ENCODE data around the gene MAP3K14. TPM values are rescaled to one million over a fixed set of nuclear protein-coding genes. Genes with fewer than 3 reads are reported as not detected.

Gene MAP3K14
- 64.4 and 64.7 TPM in 2 replicates for total RNA-seq

DNA sequence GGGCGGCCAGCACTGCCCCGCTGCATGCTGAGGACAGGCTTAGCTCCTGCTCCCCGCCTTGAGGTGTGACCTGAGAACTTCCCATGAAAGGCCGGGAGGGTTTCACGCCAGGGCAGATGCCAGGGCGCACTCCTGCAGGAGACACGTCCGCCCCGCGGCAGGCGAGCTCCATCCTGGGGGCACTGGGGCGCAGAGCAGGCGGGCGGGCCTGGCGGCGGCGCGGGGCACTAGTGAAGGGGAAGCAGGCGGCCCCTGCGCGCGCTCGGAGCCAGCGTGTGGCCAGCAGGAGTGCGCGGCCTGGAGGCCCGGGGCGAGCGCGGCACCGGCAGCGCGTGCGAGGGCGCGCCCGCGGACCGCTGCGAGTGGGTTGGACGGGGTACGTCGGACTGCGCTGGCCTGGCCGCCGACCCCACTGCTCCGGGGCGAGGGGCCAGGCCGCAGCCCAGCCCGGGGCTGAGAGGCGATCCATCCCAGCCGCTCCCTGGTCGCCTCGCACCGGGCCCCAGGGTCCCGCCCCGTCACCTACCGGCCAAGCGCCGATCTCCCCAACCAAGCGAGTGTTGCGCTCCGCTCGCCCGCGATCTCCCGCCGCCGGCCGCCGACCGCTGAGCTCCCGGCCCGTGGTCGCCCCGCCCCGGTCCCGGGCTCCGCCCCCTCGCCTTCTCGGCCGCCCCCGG, at the start of gene MAP3K14:
MAP3K14 (minus strand) TSS at position 587 of the 677 bp plus-strand sequence. CDS start 26,275 bp downstream, outside the sequence.
- Mint-ChIP-seq H3K27me3 (ENCODE audit: insufficient read depth) (no peaks in the 10 kb centered on the region), H3K36me3 (ENCODE audit: low read depth) (peaks cover 33% of the 10 kb centered on the region)

GRCh38 chr17:45366049-45366448, 49.2 kb upstream of the MAP3K14 start:
- Mint-ChIP-seq H3K9me3 (peaks cover 11% of the 10 kb centered on the region), H3K4me1 (ENCODE audit: low read depth) (peaks cover 5% of the 10 kb centered on the region), H3K27me3 (ENCODE audit: insufficient read depth) (peaks cover 24% of the 10 kb centered on the region), H3K36me3 (ENCODE audit: low read depth) (no peaks in the 10 kb centered on the region), H3K4me3 (no peak overlapping the region), H3K27ac (no peak overlapping the region)
- intact Hi-C loops (cut with micrococcal nuclease) = no loop called here
- no peak for DNase-seq (ENCODE audit: low spot score)

More for the DNA sequence above, at the start of gene MAP3K14:
- Mint-ChIP-seq H3K9me3 (no peaks in the 10 kb centered on the region), H3K4me1 (ENCODE audit: low read depth) (peaks cover 80% of the 10 kb centered on the region), H3K27ac (peak within 1 kb of the TSS; percentile 99), H3K4me3 (peak within 1 kb of the TSS; percentile 95)
- intact Hi-C loops (cut with micrococcal nuclease) = loop anchor here (1.0 to 5.0 kb wide), 12 partner anchors 9 to 876 kb away; partner anchors contain the start of genes DCAKD, HEXIM1, HEXIM2 and KANSL1
- peak; percentile 57 for DNase-seq (ENCODE audit: low spot score)

GRCh38 chr17:45364531-45365390, 47.9 kb upstream of the MAP3K14 start:
- H3K4me1 Mint-ChIP-seq (ENCODE audit: low read depth) = no peaks in the 10 kb centered on the region
- no peaks in the 10 kb centered on the region for H3K36me3 Mint-ChIP-seq (ENCODE audit: low read depth)
- peaks cover 11% of the 10 kb centered on the region for H3K9me3 Mint-ChIP-seq
- no peak for DNase-seq (ENCODE audit: low spot score)
- H3K27ac Mint-ChIP-seq = no peak overlapping the region
- intact Hi-C loops (cut with micrococcal nuclease) = no loop called here
- peaks cover 23% of the 10 kb centered on the region for H3K27me3 Mint-ChIP-seq (ENCODE audit: insufficient read depth)
- no peak overlapping the region for H3K4me3 Mint-ChIP-seq

DNA sequence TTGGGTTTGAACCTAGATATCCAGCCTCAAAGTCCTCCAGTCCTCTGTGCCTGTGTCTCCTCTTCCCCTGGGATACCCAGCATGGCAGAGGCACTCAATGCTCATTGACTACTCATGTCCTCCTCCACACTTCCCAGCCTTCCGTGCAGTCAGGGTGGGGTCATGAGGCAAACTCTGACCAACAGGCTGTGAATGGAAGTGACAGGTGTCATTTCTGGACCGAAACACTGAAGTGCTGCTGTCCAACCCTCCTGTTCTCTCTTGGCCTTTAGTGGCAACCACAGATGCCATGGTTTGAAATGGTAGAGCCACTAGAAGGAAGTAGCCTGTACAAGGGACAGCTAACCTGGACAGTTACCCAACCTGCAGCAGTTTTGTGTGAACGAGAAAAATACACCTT, 46.7 kb upstream of the MAP3K14 start:
- Mint-ChIP-seq H3K27me3 (ENCODE audit: insufficient read depth) (peaks cover 19% of the 10 kb centered on the region), H3K4me1 (ENCODE audit: low read depth) (no peaks in the 10 kb centered on the region), H3K27ac (no peak overlapping the region), H3K9me3 (peaks cover 11% of the 10 kb centered on the region), H3K36me3 (ENCODE audit: low read depth) (no peaks in the 10 kb centered on the region), H3K4me3 (no peak overlapping the region)
- intact Hi-C loops (cut with micrococcal nuclease) = no loop called here
- no peak for DNase-seq (ENCODE audit: low spot score)

GRCh38 chr17:45361976-45362375, 45.2 kb upstream of the MAP3K14 start:
- H3K27me3 Mint-ChIP-seq (ENCODE audit: insufficient read depth) = peaks cover 16% of the 10 kb centered on the region
- no peak overlapping the region for H3K4me3 Mint-ChIP-seq
- no peak overlapping the region for H3K27ac Mint-ChIP-seq
- peaks cover 9% of the 10 kb centered on the region for H3K4me1 Mint-ChIP-seq (ENCODE audit: low read depth)
- intact Hi-C loops (cut with micrococcal nuclease) = no loop called here
- peaks cover 11% of the 10 kb centered on the region for H3K9me3 Mint-ChIP-seq
- H3K36me3 Mint-ChIP-seq (ENCODE audit: low read depth) = no peaks in the 10 kb centered on the region
- no peak for DNase-seq (ENCODE audit: low spot score)

DNA sequence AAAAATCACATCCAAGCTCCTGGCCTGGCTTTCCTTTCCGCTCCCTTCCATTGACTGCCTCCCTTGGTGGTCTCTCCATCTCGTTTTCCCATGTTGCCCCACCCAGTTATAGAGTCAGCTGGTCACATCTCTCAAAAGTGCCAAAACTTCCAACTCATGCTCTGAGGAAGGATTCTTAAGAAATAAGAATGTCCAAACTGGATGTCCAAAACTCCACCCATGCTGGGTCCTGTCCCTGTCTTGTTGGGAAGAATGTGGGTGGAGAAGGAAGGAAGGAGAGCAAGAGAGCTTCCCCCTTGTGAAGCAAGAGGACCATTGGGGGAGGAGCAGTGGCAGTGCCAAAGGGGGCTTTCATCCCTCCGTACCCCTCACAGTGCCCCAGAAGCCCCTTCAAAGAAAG, 44.6 kb upstream of the MAP3K14 start:
- H3K27me3 Mint-ChIP-seq (ENCODE audit: insufficient read depth) = peaks cover 16% of the 10 kb centered on the region
- H3K36me3 Mint-ChIP-seq (ENCODE audit: low read depth) = no peaks in the 10 kb centered on the region
- DNase-seq (ENCODE audit: low spot score) = no peak
- H3K9me3 Mint-ChIP-seq = peaks cover 11% of the 10 kb centered on the region
- intact Hi-C loops (cut with micrococcal nuclease) = no loop called here
- H3K4me3 Mint-ChIP-seq = no peak overlapping the region
- H3K4me1 Mint-ChIP-seq (ENCODE audit: low read depth) = peaks cover 9% of the 10 kb centered on the region
- H3K27ac Mint-ChIP-seq = no peak overlapping the region

DNA sequence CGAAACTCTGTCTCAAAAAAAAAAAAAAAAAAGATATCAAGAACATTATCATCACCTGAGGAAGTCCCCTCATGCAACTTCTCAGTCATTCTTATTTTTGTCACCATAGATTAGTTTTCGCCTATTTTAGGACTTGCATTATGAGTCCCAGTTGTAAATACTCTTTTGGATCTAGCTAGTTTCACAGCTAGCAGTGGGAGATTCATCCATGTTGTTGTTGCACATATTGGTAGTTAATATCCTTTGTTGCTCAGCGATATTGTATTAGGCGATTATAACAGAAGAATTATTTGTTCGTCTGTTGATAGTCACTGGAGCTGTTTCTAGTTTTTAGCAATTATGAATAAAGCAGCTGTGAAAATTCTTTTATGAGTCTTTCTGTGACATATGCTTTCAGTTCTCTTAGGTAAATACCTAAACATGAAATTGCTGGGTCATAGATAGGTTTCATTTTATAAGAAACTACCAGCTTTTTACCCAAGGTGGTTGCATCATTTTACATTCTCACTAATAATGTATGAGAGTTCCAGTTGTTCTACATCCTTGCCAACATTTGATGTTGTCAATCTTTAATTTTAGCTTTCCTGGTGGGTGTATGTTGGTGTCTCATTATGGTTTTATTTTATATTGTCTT, 40.7 kb upstream of the MAP3K14 start:
- intact Hi-C loops (cut with micrococcal nuclease) = no loop called here
- no peak overlapping the region for H3K4me3 Mint-ChIP-seq
- DNase-seq (ENCODE audit: low spot score) = no peak
- H3K27ac Mint-ChIP-seq = no peak overlapping the region
- H3K4me1 Mint-ChIP-seq (ENCODE audit: low read depth) = peaks cover 29% of the 10 kb centered on the region
- H3K36me3 Mint-ChIP-seq (ENCODE audit: low read depth) = peaks cover 2% of the 10 kb centered on the region
- peaks cover 6% of the 10 kb centered on the region for H3K9me3 Mint-ChIP-seq
- peaks cover 15% of the 10 kb centered on the region for H3K27me3 Mint-ChIP-seq (ENCODE audit: insufficient read depth)

DNA sequence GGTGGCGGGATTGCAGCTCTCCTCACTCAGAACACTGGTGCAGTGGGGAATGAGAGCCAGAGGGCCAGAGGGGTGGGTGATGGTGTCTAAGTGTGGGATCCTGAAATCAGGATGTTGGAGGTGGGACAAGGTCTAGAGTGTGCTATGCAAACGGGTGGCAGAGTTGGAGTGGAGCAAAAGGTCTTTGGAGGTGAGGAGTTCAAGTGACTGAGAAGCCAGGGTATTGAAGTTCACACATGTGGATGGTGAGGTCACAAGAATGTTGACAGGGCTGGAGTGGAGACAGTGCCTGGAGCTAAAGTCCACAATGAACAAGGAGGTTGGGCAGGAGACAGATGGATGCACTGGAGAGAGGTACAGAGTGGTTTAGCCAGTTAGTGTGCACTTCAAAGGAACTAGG, 38.3 kb upstream of the MAP3K14 start:
- Mint-ChIP-seq H3K4me3 (no peak overlapping the region), H3K27ac (no peak overlapping the region), H3K4me1 (ENCODE audit: low read depth) (peaks cover 34% of the 10 kb centered on the region), H3K9me3 (peaks cover 17% of the 10 kb centered on the region), H3K36me3 (ENCODE audit: low read depth) (peaks cover 2% of the 10 kb centered on the region), H3K27me3 (ENCODE audit: insufficient read depth) (peaks cover 11% of the 10 kb centered on the region)
- intact Hi-C loops (cut with micrococcal nuclease) = no loop called here
- DNase-seq (ENCODE audit: low spot score) = no peak

DNA sequence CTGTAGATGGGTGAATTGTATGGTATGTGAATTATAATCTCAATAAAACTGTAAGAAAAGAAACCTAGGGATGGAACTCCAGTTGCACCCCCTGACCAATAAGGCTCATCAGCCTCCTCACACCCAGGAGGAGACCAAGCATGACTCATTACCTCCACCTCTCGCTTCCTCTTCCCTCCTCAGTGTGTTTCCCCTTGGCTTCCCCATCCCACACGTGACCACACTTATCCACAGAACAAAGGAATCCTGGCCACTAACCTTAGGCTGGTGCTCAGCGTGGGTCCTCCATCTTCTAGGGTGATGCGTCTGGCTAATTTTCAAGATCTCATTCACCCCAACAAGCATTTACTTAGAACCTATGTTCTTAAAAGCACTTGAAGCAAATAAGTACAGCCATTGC, 36.2 kb upstream of the MAP3K14 start:
- peaks cover 15% of the 10 kb centered on the region for H3K27me3 Mint-ChIP-seq (ENCODE audit: insufficient read depth)
- DNase-seq (ENCODE audit: low spot score) = peak; percentile 32
- peaks cover 34% of the 10 kb centered on the region for H3K4me1 Mint-ChIP-seq (ENCODE audit: low read depth)
- intact Hi-C loops (cut with micrococcal nuclease) = loop anchor here (1.0 kb wide), 2 partner anchors 32 to 36 kb away; partner anchors contain the start of gene MAP3K14
- no peak overlapping the region for H3K27ac Mint-ChIP-seq
- peaks cover 17% of the 10 kb centered on the region for H3K9me3 Mint-ChIP-seq
- H3K36me3 Mint-ChIP-seq (ENCODE audit: low read depth) = peaks cover 2% of the 10 kb centered on the region
- H3K4me3 Mint-ChIP-seq = peak overlapping the region; percentile 13

- H3K27me3 Mint-ChIP-seq (ENCODE audit: insufficient read depth) = peaks cover 18% of the 10 kb centered on the region
- H3K27ac Mint-ChIP-seq = no peak overlapping the region
- intact Hi-C loops (cut with micrococcal nuclease) = no loop called here
Measured at GRCh38 chr17:45351831-45352230, 35.0 kb upstream of the MAP3K14 start.

GRCh38 chr17:45347444-45347843, 30.6 kb upstream of the MAP3K14 start:
- intact Hi-C loops (cut with micrococcal nuclease) = no loop called here

More at GRCh38 chr17:45351831-45352230, 35.0 kb upstream of the MAP3K14 start:
- H3K9me3 Mint-ChIP-seq = peaks cover 17% of the 10 kb centered on the region
- H3K4me1 Mint-ChIP-seq (ENCODE audit: low read depth) = peaks cover 26% of the 10 kb centered on the region
- peaks cover 2% of the 10 kb centered on the region for H3K36me3 Mint-ChIP-seq (ENCODE audit: low read depth)
- DNase-seq (ENCODE audit: low spot score) = no peak
- H3K4me3 Mint-ChIP-seq = no peak overlapping the region

DNA sequence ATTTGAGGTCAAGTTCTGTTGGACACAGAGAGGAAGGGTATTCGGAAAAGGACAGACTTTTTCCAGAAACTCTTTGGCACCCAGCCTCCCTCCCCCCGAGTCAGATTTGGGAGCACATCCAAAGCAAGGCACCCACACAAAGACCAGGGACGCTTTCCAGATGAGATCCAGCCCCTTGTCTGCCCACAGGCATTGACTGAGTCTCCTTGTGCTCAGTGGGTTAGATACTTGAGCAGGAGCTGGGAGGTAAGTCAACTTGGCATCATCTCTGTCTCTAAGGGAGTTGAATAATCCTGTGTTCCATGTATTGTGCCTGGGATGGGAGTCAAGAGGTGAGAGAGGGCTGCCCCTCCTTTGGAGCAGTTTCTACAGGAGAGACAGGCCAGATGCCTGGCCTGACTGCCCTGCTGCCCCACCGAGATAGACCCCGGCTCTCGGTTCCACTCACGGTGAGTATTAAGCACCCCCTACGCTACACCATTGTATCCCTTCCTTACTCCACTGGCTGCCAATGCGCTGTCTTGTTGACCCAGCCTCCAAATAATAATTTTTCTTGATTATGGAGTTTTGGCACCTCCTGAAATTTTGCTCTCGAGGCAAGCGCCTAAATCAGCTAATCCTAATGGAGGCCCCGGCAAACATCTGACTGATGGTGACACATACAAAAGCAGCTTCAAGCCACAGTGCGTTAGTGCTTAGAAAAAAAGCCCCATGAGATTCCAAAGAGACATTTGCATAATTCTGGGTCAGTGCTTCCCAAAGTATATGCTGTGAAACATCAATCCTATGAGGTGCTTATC, 29.6 kb upstream of the MAP3K14 start:
- Mint-ChIP-seq H3K9me3 (peaks cover 5% of the 10 kb centered on the region), H3K4me1 (ENCODE audit: low read depth) (no peaks in the 10 kb centered on the region), H3K27ac (no peak overlapping the region), H3K27me3 (ENCODE audit: insufficient read depth) (peaks cover 17% of the 10 kb centered on the region), H3K4me3 (no peak overlapping the region), H3K36me3 (ENCODE audit: low read depth) (no peaks in the 10 kb centered on the region)
- intact Hi-C loops (cut with micrococcal nuclease) = no loop called here
- DNase-seq (ENCODE audit: low spot score) = no peak

More at GRCh38 chr17:45347444-45347843, 30.6 kb upstream of the MAP3K14 start:
- no peak overlapping the region for H3K4me3 Mint-ChIP-seq
- H3K36me3 Mint-ChIP-seq (ENCODE audit: low read depth) = no peaks in the 10 kb centered on the region
- H3K27me3 Mint-ChIP-seq (ENCODE audit: insufficient read depth) = peaks cover 17% of the 10 kb centered on the region
- peaks cover 5% of the 10 kb centered on the region for H3K4me1 Mint-ChIP-seq (ENCODE audit: low read depth)
- H3K27ac Mint-ChIP-seq = no peak overlapping the region
- no peak for DNase-seq (ENCODE audit: low spot score)
- peaks cover 14% of the 10 kb centered on the region for H3K9me3 Mint-ChIP-seq

All from activated T-helper 1 cell treated with anti-CD3 and anti-CD28 coated beads, Interleukin-12 subunit alpha, Interleukin-12 subunit beta, Interleukin-2, Interleukin-4 antibody, amounts not matched to agents 30 ng/mL and 10 ng/mL and 1 ng/mL, durations not matched to agents 14 hours and 24 hours and 36 hours (primary cell).